ENCODE data around the gene RALGPS1.

Gene RALGPS1

DNA sequence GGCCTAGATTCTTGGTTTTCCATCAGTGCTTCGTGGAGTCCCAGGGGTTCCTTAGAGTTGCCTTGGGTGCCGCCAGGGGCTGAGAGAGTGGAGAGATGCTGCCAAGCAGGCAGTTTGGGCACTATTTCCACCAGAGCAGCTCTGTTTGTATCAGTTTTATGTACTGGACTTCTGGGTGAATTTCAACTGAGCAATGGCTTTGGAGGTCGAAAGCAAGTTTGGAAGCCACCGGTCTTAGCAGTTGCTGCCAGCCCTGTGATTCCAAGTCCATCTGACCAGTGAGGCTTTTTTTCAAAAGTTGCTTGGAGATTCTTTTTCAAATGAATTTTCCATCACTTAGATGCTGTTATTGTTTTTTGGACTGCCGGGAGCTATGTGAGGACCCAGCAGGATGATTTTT, 139.4 kb downstream of the RALGPS1 start:
- DNase-seq, result no peak

GRCh38 chr9:127055745-127056402, 141.3 kb downstream of the RALGPS1 start:
- no peak for DNase-seq

- DNase-seq, result no peak
These were observed 141.9 kb downstream of the RALGPS1 start for GRCh38 chr9:127056446-127056845.

DNA sequence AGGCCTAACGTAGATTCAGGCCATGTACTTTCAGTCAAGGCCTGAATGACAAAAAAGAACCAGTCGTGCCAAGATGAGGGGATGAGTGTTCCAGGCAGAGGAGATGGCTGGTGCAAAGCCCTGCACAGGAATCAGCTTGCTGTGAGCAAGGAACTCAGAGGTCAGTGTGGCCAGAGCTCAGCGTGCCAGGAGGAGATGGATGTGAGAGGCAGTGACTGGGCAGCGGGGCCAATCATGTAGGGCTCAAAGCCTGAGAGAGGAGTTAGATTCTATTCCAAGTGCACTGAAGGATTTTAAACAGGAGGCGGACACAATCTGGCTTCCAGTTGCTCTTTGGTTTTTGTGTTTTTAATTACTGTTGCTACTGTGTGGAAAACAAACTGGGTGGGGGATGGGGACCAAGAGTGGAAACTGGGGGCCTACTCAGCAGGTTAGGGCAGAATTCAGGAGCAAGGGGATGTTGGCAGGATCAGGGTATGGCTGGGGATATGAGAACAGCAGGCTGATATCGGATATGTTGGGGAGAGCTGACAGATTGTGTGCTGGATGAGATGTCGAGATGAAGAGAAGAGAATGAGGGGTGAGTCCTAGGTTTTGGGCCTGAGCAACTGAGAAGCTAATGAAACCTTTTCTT, 143.5 kb downstream of the RALGPS1 start:
- DNase-seq, result no peak

DNA sequence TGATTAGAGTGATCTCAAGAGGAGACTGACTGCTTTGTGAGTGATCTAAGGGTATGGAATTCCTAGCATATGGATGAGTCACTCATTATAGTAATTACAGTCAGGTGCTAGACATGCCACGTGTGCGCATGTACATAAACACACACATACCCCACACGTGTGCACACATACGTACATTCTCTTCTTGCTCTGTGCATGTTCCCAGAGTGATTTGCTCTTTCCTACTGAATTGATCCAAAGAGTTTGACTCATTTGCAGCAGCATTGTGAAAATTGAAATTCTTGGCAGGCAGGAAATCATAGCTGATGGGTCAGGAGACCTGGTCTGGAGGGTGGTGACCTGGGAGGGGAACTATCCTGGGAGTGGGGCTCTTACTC, 144.1 kb downstream of the RALGPS1 start:
- no peak for DNase-seq

GRCh38 chr9:127059030-127059429, 144.4 kb downstream of the RALGPS1 start:
- peak; percentile 21 for DNase-seq

DNA sequence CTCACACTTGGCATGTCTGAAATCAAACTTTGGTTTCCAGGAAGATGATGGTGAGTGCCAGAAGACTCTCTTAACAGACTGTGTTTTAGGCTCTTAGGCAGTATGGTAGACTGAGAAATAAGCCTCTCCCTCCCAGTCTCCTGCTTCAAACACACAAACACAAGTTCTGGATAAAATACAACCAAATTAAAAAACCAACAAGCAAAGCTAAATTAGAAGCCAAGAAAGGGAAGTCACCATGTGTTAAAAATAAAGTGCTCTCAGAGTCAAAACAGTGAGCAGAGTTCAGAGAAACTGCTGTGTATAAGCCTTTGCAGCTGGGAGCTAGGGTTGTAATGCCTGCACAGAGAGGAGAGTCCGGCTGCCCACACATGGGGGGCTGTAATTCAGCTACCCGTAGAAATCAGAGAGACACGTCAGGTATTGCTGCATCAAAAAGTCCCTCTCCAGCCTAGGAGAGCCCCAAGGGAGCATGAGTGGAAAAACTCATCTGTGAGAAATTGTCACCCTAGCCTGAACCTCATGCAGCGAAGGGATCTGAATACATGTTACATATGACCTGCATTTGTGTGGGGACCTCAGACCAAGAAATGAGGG, 145.3 kb downstream of the RALGPS1 start:
- DNase-seq, result no peak

DNA sequence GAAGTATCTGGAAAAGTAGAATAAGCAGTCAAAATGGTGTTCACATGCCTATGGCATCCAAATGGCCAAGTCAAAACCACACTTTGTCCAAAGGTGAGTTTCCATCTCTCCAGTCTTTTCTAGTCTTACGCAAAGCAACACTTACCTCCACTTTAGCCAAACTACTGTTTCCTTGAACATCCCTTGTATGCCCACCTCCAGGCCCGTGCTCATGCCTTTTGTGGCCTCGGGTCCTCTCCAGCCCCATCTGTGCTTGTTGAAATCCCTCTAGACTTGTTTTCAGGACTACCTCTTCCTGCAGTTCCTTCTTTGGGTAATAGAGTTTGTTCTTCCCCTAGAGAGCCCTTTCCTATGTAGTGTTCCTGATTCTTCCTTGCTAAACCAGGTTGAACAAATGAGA, 146.8 kb downstream of the RALGPS1 start:
- no peak for DNase-seq

- DNase-seq, result no peak
These were observed 149.8 kb downstream of the RALGPS1 start for GRCh38 chr9:127064335-127064734.

DNA sequence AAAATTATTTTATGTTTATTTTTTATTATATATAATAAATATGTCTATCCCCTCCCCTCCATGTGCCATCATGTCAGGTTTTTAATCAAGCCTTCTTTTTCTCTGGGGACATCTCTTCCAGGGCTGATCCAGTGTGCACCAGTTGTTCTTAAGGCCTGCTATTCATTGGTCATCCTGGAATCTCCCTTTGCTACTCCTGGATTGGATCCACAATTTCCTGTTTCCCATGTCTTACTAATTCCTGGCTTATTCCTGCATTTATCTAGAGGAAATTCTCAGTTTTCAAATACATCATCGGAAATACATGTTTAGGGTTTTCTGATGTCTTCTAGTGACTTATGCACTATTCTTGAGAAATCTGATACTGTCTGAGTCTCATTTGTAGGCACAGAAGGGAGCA, 151.0 kb downstream of the RALGPS1 start:
- no peak for DNase-seq

DNA sequence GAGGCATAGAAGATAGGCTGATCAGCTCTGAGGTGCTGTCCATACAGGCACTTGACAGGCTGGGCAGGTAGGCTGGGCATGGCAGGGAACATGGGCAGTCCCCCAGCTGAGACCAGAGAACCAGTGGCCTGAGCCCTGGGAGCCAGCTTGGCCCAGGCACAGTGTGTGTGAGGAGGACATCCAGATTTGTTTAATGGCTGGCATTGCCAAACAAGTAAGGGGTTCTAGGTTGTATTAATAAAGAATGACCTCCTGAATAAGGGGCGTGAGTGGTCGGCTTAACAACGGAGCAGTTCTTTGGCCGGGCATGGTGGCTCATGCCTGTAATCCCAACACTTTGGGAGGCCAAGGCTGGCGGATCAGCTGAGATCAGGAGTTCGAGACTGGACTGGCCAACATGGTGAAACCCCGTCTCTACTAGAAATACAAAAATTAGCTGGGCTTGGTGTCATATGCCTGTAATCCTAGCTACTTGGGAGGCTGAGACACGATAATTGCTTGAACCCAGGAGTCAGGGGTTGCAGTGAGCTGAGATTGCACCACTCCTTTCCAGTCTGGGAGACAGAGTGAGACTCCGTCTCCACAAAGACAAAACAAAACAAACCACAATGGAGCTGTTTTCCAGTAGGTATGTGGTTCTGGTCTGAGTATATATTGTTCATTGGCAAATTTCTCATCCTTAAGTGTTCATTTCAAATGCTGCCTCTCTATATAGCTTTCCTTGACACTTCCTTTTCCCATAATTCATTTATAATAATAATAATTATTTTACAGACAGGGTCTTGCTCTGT, 151.7 kb downstream of the RALGPS1 start:
- no peak for DNase-seq

- DNase-seq, result no peak
These were observed 152.2 kb downstream of the RALGPS1 start for GRCh38 chr9:127066851-127067136.

GRCh38 chr9:127067603-127068220, 153.1 kb downstream of the RALGPS1 start:
- DNase-seq, result no peak

DNA sequence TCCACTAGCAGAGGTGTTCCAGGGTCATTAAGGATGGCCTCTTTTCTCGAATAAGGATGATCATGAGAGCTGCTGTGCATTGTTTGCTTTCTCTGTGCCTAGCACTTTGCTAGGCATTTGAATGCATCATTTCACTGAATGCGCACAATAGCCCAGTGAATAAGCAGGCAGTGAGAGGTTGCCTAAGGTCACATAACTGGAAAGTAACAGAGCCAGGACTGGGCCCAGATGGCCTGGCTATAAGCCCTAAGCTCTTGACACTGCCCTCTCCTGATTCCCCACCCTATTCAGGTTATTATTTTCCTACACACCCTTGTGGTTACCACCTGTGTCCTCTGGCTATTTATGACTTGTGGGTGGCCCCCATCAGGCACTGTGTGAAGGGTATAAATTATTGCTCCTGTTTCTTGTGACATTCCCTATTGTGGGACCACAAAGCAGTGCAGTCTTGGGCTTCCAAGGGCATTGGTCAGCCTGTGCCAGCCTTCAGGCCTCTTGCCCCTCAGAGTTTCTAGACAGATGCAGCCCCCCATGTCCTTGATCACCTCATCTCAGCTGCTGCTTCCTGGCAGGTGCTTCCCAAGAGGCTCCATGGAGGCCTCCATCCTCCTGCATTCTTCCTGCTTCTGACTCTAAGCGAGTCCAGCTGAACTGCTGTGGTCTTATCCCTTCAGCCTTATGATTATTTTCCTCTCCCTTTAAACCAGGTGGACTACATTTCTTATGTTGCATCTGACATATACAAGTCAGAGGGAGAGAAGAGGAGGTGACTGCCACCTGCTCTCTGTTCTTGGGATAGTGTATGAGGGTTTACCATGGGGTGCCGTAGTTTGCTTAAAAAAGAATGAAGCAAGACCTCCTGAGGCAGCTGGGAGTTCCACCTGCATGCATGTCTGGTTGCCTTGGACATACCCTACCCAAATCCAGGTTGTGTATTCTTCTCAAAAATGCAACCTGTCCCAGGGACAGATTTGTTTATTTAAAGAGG, 160.3 kb downstream of the RALGPS1 start:
- DNase-seq, result no peak

DNA sequence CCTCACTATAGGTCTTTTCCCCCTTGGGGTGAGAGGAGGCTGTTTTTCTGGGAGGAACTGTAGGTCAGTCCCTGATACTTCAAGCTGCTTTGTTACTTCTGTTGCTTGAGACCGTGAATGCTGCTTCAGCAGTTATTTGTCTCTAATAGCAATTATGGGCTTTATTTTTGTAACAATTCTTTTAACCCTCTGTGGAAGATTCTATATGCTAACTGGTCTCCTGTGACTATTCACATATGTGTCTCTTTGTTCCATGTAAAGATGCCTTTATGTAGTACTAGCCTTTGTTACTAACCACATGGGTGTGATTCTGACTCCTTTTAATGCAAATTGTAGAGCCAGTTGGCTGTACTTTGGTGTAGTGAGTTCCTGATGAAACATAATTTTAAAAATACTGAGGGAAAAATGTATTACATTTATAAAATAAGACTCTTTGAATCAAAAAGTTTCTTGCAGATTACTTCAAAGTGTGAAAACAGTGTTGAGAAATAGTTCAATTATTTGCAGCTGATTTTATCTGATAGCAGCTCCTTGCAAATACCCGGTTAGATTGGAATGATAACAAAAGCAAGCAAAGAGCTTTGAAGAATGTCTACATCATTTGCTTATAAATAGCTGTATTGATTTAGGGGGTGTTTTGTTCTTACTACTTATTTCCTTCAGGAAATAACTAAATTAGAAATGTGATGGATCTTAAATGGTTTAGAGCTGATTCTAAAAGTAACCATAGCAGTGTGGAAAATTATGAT, 161.2 kb downstream of the RALGPS1 start:
- DNase-seq, result no peak

DNA sequence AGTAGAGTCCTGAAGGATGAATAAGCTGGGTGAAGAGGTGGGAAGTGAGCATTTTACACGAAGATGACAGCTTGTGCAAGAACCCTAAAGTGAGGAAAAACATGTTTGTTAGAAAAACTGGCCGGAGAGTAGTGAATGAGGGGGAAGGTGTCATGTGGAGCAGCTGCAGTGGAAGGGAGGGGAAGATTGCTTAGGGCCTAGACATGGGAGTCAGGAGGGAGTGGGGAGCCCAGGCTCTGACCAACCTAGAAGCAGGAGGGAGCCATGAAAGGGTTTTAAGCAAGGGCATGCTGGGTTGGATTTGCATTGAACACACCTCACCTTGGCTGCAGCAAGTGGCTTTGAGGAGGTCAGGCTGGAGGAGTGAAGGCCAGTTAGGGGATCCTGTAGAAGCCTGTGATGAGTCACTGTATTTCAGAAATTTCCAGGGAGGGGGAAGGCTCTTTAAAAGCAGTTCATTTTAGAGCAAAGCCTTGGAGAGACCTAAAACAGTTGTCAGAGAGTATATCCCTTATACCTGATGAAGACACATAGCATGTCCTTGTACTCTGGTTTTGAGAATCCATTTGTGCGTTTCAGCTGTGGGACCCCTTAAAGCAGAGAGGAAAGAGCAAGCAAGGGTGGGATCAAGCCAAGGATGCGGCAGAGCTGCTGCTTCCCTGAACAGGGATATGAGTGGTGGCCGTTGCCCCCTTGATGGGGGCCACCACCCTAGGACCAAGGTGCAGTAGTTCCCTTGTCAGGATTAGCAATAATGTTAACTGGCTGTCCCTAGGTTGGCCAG, 162.5 kb downstream of the RALGPS1 start:
- no peak for DNase-seq

GRCh38 chr9:127077644-127077946, 163.0 kb downstream of the RALGPS1 start:
- no peak for DNase-seq

DNA sequence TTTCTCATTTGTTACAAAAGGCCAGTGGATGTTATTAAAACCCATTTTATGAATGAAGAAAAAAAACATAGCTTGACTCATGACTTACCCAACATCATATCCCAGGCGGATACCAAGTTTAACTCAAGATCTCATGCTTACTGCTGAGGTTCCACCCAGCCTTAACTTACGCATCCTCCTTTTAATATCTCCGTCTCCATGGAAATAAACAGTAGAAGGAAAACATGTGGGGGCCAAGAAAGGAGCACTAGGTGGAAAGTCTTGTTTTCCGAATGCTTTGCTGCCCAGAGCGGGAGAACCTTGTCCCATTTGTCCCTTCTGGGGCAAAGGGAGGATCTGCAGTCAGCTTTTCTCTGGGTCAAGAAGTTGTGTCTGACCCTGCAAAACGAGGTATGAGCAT, 163.8 kb downstream of the RALGPS1 start:
- DNase-seq, result no peak

DNA sequence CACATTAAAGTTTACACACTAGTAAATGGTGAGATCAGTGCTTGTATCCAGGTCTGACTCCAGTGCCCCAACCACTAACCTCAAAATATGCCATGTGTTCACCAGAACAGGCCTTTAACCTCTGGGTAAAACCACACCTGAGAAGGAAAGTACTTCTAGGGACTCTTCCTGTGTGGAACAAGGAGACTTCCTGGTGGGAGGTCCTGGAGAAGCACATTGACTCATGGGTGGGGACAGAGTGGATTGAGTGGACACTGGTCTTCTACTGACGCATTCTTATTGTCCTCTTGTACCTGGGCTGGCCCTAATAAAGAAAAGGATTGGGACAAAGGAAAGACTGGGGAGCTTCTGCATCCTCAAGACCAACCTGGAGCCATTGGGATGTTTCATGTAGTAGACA, 164.4 kb downstream of the RALGPS1 start:
- DNase-seq, result peak; percentile 4

GRCh38 chr9:127079446-127080140, 165.0 kb downstream of the RALGPS1 start:
- DNase-seq, result no peak
